Pulmonary artery endothelial cell (primary cell): ENCODE data around the gene GOLGA6A. TPM values are rescaled to one million over a fixed set of nuclear protein-coding genes. Genes with fewer than 3 reads are reported as not detected.
"Not testable (repeated sequence)": the region's sequence is repeated elsewhere in the genome, so short reads cannot be mapped to it uniquely, and the experiment has no call there.

Experiments
- DNase-seq: peaks from one replicate; pipeline ENCODE4 v3.0.0-alpha.2; 2011; ENCODE audit warnings: low read depth, low spot score
- total RNA-seq: library from RNA; depleted of rRNA; stranded (reverse); fragments of >200 nt; gene quantifications from 2 replicates; pipeline ENCODE4 v1.2.3, GENCODE V29; 2014

Gene GOLGA6A
- total RNA-seq, 1 donor from 2014 or later = not detected

DNA sequence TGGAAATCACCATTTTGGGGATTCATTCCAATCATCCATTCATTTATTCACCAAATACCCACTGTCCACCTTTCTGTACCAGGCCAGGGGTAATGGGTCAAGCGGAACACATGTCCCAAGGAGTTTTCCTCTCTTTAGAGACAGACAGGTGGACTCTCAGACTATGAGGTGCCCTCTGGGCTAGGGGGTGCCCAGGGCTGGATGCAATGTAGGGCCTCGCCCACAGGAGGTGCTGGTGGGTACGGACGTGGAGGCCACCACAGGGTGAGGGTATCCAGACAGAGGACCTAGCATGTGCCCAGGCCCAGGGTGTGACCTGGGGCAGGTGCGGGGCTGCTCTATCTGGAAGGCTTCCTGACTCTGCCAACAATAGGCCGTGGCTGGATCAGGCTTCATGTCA lies 26.3 kb upstream of the GOLGA6A start:
- DNase-seq = not testable (repeated sequence)

DNA sequence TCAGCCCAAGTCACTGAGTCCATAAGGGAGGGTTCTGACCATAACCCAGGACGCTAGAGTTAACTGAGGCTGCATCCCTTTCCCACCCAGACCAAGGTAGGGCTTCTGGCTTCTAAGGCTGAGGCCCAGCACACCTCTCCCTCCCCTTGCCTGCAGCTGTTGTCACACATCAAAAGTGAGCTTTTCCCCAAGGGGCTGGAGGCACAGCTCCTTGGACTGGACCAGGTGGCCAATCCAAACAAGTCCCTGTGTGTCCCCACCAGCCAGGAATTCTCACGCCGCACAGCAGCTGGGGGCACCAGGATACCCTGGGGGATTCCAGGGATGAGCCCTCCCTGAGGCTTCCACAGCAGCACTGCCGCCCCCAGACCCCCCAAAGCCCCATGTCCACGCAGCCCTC lies 25.8 kb upstream of the GOLGA6A start:
- DNase-seq = no peak

DNA sequence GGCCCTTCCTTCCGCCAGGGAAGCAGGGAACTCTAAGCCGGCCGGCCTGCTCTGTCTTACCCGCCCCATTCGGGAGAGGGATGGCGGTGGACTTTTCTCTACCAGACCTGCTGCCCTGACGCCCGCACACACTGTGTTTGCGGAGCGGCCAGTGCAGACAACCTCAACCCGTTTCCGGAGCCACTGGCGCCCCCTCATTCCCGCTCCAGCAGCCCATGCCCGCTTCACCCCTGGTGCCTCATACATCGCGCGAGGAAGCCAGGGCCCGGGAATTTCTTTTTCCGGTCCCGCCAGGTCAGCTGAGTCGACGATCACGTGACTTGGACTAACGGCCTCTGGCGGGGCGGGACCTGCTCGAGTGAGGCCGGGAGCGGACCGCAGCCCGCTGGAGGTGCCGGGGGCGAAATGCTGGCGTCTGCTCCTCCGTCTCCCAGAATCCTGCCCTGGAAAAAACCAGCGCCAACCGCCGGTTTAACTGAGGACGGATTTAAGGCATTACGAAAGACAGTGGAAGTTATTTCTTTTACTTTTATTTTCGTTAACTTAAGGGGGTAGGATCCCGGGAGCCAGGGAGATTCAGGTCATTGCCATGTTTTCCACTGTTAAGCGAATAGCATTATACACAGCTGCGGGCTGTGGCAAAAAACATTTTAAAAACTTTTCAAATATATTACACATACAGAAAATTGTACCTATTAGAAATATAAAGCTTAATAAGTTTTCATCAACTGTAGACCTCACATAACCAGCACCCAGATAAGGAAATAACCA lies 17.8 kb upstream of the GOLGA6A start:
- peak; percentile 45 for DNase-seq

DNA sequence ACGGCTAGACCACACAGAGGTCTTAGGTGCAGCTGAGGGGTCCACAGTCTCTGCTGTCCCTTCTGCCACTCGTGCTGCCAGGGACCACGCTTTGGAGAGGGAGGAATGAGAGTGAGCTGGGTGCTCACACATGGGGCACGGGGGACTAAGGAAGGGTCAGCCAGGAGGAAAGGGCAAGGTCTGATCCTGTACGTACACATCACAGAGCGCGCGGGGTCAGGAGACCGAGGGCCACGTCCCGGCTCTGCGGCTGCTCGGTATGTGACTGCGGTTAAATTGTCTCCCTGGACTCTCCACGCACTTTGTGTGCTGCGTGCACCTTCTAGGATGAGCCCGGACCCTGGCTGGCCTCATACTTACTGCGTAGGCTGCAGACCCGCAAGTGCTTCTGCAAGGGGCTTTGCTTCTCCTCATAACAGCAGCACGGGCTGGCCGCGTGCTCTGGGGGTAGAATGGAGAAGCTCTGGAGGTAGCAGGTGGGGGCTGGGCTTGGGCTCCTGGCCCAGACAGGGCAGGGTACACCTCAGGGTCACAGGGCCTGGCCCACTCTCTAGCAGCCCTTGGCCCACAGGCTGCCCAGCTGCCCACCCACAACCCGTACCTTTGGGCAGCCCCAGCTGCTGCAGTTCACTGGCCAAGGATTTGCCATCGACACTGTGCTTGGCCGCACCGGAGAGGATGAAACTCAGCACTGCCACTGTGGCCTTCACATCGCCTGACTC lies 14.6 kb upstream of the GOLGA6A start:
- not testable (repeated sequence) for DNase-seq

DNA sequence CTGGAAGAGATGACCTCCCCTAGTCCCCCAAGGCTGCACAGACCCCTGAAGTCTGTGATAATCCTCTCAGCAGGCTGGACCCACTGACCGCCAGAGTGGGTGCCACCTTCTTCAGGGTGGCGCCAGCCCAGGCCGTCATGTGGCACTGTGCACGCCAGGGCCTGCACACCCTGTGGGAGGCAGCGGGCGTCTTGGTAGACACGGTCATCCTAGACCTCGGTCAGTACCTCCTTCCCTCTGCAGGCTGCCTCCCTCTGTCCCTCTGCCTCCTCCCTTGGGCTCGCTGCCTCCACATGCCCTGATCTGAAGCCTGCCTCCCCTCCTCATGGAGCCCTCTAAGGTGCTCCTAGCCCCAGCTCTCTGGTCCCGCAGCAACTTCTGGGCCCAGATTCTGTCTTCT lies 13.3 kb upstream of the GOLGA6A start:
- not testable (repeated sequence) for DNase-seq

DNA sequence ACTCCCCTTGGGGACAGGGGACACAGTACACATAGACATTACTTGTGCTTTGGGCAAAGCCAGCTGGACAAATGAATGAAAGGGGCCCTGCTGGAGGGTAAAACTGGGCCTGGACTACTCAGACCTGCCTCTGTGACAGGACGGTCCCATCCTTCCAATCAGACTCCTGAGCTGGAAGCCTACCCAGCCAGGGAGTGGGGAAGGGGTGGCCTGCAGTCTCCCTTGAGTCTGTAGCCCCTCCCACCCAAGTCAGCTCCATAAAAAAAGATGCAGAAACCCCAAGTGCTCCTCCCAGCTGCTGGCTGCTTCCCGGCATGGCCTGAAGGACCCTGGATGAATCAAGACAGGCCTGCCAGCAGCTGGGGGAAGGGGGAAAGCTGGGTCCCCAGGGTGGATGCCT lies 12.2 kb upstream of the GOLGA6A start:
- DNase-seq = not testable (repeated sequence)

DNA sequence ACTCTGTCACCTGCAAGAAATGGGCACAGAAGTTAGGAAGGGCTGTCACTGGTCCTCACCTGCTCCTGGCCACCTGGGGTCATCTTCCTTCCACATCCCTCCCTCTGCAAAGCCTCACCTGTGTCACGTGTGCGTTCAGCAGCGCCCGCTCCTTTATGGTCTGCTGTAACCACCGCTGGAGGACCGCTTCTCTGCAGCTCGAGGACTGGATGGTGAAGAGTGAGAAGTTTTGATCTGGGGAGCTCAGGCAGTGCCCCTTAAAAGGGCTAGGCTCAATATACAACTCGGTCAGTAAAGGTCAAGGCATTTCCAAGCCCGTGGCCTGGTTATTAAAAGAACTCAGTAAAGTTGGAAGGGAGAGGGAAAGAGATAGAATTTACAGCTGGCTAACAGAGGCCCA lies 6.6 kb downstream of the GOLGA6A start:
- not testable (repeated sequence) for DNase-seq

DNA sequence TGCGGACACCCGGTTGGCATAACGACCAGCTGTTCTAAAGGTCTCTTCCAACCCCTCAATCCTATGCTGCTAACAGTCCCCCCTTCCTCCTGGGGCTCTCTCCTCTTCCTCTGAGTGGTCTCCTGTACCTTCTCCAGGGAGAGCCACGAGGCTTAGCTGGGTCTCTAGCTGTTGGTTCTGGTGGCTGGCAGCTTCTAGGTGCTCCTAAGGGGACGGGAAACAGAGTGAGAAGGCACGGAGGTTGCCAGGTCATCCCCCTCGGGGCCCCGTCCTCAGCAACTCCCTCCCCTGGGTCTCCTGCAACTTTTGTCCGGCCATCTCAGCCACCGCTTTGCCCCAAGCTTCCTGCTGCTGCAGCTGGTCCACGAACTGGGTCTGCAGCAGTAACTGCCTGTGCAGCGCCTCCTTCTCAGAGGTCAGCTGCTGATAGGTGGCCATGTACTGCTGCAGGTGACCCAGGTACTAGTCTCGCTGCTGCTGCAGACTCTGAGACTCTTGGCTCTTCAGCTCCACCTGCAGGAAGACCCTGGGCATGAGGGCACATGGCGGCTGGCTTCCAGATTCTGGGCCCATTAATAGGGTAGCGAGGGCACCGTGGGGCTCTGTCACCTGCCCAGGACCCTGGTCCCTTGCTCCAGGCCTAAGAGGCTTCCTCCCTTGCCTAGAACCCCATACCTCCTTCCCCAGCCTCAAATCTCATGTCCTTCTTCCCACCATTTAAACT lies 9.6 kb downstream of the GOLGA6A start:
- not testable (repeated sequence) for DNase-seq

DNA sequence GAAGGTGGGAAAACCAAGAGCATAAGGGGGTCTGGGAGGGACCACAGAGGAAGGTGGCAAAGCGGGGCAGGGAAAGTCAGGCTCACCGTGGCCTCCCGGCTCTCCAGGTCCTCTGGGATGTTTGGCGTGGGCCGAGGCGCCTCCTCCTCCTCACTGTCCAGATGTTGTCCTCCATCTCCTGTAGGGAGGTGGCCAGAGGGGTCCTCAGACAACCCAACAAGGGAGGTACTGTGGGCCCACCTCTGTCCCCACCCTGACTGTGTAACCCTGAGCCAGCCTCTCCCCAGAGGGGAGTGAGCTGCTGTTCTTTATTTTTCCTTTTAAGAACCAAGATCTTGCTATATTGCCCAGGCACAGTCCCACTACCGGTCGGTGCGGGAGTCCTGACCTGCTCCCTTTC lies 10.2 kb downstream of the GOLGA6A start:
- not testable (repeated sequence) for DNase-seq

DNA sequence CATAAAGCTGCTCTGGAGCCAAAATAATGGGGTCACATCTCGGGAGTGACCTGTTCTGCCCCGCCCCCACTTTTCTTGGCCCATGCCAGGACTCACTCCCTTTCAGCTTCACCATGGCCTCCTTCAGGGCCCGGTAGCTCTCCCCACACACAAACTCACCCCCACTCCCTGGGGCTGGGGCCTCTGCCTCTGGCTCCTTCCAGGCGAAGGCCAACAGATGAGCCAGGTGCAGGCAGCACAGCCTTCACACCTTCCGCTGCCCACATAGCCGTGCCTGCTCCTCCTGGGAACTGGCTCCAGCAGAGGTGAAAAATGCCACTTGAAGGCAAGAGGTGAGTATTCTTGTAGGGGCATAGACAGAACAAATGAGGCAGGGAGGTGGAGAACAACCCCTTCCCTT lies 10.7 kb downstream of the GOLGA6A start:
- DNase-seq = not testable (repeated sequence)

DNA sequence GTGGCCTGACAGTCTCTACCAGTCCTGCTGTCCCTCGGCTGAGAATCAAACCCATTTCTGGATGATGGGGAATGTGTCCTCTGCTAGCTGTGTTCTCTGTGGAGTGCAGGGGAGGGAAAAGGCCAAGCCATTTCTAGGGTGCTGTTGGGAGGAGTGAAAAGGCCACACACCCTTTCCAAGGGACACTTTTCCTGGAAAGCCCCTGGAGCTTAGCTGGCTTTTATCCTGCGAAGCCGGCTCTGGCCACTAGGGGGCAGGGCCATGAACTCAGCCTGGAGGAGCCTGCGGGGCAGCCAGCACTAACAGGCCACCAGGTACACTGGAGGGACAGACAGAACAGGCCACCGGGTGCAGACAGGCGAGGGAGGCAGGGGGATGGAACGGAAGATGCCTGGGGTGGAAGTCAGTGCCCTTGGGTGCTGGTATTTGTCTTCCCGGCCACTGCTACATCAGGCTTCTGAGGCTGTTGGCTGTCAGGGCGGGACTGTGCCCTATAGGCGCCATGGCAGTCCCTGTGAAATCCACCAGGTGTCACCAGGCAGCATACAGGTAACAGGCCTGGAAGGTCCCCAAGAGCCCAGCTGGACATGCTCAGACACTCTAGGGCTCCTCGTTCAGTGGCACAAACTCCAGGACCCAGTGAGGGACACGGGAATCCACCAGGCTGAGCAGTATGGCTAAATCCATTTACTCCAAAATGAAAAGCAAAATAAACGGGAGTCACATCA lies 16.5 kb downstream of the GOLGA6A start:
- DNase-seq = not testable (repeated sequence)

DNA sequence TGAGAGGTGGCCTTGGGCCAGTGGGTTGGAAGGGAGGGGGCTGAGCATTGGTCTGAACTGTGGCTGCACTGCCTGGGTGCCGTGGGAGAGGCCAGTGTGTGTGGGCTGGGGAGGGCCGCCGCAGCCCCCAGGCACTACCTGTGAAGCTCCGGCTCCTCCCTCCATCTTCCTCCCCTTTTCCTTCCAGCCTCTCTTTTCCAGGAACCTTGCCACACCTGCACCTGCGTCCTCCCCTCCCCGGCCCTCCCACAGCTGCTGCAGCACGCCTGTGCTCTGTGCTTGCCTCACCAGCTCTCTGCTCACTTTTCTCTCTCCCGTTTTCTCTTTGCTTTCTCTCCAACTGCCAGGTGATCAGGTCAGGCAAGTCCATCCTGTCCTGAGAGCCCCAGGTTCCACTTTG lies 17.5 kb downstream of the GOLGA6A start:
- not testable (repeated sequence) for DNase-seq

DNA sequence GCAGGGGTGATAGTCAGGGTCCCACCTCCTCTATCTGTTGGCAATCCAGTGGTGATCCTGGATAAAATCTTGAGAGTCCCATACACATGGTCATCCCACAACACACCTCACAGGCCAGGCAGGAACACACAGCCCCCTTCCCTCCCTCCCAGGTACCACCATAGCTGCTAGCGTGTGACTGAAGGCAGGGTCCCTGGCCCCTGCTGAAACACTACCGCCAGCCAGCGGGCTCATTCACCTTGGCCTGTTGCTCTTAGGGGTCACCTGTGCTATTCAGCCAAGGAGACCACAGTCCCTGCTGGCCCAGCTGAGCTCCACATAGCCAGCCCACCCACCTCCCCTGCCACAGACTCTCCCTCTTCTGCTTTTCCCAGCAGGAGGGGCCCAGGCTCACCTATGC lies 18.2 kb downstream of the GOLGA6A start:
- DNase-seq = not testable (repeated sequence)

DNA sequence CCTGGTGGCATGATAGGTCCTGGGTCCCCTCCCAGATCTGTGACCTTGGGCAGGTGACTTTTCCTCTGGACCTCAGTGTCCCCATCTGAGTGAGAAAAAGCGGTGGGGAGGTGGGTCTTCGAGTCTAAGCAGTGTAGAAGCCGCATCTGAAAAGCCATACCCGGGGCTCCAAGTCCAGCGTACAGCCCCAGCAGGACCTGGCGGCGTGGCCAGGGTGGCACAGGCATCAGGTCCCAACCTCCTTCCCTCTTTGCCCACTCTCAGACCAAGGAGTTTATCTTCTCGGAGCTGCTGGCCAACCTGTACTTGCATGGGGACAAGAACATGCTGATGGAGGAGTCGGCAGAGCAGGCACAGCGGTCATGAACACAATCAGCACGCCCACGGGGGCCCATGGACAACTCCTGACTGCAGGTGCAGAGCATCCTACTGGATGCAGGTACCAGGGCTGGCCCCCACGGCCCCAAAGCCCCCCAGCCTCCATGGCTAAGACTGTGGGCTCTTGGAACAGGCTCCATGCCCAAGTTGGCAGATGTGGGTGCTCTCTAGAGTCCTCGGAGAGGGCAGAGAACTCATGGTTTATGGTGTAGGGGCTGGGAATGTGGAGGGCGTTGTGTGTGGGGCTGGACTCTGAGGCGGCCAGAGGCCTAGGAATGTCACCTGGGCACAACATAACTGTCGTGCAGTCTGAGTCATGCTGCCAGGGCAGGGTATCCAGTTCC lies 18.8 kb downstream of the GOLGA6A start:
- DNase-seq = not testable (repeated sequence)

DNA sequence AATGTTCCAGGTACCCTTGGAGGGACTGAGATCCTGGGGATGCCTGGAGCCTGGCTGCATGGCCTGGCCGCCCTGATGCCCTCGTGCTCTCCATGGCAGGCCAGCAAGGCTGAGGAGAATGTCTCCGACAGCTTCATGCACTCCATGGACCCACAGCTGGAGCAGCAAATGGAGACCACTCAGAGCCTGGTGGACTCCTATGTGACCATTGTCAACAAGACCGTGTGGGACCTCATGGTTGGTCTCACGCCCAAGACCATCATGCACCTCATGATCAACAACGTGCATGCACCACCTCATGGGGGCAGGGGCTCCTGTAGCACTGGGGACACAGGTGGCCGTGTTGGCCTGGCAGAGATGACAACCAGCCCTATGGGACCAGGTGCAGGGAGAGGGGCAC lies 19.7 kb downstream of the GOLGA6A start:
- DNase-seq = no peak

DNA sequence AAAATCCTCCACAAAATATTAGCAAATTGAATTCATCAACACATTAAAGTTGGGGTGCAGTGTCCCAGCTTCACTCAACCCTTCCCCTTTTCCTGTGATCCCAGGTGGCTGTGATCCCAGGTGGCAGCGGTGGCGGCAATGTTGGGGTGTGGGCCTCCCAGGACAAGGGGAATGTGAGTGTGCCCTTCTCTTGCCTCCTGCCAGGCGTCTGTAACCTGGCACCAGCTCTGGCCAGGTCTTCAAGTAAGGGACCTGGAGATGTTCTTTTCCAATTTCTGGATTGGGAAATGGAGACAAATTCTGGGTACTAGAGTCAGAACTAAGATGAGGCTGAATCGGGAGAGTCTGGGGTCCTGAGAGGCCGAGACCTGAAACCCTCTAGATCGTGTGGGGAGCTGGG lies 20.1 kb downstream of the GOLGA6A start:
- no peak for DNase-seq

DNA sequence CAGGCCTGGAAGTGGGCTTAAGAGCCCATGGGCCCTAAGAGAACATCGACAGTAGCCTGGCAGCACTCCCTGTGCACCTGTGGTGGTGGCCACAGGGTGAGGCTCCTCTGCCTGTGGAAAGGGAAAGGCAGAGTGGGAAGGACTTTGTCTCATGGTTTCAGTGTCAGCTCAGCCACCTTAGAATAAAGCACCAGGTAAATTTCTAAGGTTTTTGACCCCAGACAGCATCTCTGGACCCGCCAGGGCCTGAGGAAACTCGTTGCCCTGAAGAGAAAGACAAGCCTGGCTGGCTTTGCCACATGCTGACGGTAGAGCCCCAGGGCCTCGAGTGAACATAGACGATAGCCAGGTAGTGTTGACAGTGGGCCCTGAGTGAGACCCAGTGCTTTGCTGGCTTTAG lies 22.1 kb downstream of the GOLGA6A start:
- no peak for DNase-seq

DNA sequence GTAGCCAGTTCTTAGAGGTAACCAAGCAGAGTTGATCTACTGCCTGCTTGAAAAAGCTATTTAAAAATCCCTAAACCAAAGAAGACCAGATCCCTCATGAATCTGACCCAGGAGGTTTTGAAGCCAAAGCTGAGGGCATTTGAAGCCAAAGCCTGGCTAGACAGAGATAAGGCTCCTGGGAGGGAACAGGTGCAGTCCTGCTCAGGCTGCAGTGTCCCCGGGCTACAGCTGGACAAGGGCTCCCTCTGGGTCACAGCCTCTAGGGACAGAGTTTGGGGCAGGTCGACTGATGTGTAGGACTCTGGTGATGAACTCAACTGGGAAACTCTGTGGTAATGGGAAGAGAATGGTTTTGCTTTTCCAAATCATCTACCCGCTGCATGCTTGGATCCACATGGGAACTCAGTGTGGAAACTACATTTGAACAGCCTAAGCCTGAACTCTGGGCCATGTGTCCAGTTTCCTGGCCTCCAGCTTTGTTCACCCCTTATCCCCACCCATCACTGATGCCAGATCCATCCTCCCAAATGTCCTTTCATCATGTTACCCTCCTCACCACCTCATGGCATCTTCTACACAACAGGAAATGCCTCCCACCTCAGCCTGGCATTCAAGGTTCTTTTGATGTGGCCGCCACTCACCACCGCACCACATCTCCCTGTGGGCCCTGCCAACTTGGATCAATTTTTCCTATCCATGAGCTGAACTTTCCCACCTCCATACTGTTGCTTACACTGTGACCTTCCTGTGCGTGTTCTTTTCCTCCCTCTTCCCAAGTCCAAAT lies 23.1 kb downstream of the GOLGA6A start:
- DNase-seq = not testable (repeated sequence)

DNA sequence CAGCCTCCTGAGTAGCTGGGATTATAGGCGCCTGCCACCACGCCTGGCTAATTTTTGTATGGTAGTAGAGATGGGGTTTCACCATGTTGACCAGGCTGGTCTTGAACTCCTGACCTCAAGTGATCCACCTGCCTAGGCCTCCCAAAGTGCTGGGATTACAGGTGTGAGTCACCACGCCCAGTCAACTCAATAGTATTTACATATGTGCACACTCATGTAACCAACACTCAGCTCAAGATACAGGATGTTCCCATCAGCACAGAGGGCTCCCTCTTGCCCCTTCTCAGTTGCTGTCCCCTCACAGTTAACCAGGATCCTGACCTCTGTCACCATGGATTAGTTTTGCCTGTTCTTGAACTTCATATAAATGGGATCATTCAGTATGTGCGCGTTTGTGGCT lies 26.0 kb downstream of the GOLGA6A start:
- DNase-seq = not testable (repeated sequence)

DNA sequence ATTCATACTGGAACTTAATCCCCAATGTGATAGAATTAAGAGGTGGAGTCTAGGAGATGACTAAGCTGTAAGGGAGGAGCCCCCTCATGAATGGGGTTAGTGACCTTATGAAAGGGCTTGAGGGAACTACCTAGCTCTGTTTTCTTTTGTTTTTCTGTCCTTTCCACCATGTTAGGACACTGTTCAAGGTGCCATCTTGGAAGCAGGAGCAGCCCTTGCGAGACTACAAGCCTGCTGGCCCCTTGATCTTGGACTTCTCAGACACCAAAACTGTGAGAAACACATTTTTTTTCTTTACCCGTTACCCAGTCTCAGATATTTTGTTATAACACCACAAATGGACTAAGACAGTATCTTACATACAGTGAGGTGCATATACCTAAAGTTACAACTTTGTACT lies 26.5 kb downstream of the GOLGA6A start:
- DNase-seq = no peak
